Upper lobe of left lung (tissue), 4 donors: ENCODE measurements around the gene NSMF.

Source experiments
- POLR2A ChIP-seq, 4 donors: fragments of 450-650 bp; IDR thresholded peaks; one replicate each; pipeline ENCODE4 v1.5.1; 2016 to 2017; ENCODE audit warnings: antibody characterized with exemption in 4 of 4, mild to moderate bottlenecking in 2 of 4
- POLR2AphosphoS5 ChIP-seq, 2 donors: sonication (generic); formaldehyde crosslinking; IDR thresholded peaks; one replicate each; pipeline ENCODE4 v1.5.1; 2017; ENCODE audit warnings: antibody characterized with exemption in 2 of 2
- TF ChIP-seq, protein P1 (sequence below), 6 experiments: fragments of 450-650 bp in 4 of 6; fragments of 200-600 bp in 2 of 6; sonication (generic) in 2 of 6; IDR thresholded peaks; one replicate each; pipeline ENCODE4 v1.5.1; 2016 to 2019; ENCODE audit warnings: antibody characterized with exemption in 6 of 6

DNA sequence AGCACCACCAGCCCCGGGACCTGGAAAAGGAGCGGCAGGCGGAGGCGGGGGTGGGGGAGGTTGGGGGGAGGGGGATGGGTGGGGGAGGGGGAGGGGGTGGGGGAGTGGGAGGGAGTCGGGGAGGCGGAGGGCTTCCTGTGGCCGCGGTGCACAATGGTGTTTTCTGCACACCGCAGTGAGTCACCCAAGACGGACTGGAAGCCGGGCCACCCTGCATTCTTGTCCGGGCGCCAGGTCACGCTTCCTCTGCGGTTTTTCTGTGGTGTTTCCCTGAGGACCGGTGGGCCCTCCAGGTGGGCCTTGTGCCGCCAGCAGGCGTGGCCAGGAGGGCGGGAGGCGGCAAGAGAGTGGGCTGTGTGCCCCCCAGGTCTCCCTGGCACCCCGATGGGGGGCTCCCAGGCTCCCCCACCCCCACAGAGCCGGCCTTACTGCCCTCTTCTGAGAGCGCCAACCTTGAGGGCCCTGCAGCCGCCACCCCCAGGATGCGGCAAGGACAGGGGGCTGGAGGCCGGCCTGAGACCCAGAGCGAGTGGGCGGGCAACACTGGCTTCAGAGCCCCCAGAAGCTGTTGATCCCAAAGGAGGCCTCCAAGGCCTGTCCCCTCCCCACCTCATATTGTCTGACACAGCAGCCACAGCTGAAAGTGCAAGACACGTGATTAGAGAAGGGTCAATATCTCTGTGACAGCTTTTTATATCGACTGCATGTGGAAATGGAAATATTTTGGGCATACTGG, 47.3 kb downstream of the NSMF start:
- TF ChIP-seq, protein P1, sequence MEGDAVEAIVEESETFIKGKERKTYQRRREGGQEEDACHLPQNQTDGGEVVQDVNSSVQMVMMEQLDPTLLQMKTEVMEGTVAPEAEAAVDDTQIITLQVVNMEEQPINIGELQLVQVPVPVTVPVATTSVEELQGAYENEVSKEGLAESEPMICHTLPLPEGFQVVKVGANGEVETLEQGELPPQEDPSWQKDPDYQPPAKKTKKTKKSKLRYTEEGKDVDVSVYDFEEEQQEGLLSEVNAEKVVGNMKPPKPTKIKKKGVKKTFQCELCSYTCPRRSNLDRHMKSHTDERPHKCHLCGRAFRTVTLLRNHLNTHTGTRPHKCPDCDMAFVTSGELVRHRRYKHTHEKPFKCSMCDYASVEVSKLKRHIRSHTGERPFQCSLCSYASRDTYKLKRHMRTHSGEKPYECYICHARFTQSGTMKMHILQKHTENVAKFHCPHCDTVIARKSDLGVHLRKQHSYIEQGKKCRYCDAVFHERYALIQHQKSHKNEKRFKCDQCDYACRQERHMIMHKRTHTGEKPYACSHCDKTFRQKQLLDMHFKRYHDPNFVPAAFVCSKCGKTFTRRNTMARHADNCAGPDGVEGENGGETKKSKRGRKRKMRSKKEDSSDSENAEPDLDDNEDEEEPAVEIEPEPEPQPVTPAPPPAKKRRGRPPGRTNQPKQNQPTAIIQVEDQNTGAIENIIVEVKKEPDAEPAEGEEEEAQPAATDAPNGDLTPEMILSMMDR (IDR thresholded peaks at IDR 0.05), result no peak
- TF ChIP-seq POLR2A (IDR thresholded peaks at IDR 0.05), result no peak
- TF ChIP-seq POLR2AphosphoS5 (IDR thresholded peaks at IDR 0.05), result peak; percentile 34 to 36
